HL-60/S4 (cell line): ENCODE data around the gene CSAD.
"Not testable (repeated sequence)": the region's sequence is repeated elsewhere in the genome, so short reads cannot be mapped to it uniquely, and the experiment has no call there.

ENCODE experiments used
- in situ Hi-C: fragments of 300-500 bp; cut with MboI; formaldehyde crosslinking; loops from 2 replicates; pipeline ENCODE4 v1.14.3; 2022; ENCODE audit warnings: low sequenced_read_pairs

CSAD gene

DNA sequence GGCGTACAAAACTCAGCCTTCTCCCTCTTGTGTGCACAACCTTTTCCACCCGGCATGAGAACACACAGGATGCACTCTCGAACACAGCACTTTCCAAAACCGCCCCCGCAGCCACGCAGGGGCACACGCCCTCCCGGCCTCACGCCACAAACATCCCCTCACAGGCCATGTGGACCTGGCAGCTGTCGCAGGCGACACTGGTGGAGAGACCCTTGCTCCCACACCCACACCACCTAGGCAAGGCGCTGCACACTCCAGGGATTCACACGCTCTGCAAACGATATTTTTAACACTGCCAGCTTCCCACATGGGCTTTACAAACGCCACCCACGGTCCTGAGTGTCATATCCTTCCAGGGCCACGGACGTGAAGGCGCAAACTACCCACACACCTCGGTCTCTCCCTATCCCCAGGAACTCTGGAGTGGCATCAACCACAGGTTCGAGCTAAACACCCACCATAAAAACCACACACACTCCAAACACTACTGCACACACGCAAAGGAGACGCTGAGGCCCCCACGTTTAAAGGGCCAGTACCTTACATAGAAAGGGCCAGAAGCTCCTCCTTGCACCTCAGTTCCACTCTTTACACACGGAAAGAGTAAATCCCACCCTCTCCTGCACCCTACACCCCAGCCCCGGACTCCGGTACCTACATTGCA, 38.7 kb upstream of the CSAD start:
- in situ Hi-C loops: no loop called here

DNA sequence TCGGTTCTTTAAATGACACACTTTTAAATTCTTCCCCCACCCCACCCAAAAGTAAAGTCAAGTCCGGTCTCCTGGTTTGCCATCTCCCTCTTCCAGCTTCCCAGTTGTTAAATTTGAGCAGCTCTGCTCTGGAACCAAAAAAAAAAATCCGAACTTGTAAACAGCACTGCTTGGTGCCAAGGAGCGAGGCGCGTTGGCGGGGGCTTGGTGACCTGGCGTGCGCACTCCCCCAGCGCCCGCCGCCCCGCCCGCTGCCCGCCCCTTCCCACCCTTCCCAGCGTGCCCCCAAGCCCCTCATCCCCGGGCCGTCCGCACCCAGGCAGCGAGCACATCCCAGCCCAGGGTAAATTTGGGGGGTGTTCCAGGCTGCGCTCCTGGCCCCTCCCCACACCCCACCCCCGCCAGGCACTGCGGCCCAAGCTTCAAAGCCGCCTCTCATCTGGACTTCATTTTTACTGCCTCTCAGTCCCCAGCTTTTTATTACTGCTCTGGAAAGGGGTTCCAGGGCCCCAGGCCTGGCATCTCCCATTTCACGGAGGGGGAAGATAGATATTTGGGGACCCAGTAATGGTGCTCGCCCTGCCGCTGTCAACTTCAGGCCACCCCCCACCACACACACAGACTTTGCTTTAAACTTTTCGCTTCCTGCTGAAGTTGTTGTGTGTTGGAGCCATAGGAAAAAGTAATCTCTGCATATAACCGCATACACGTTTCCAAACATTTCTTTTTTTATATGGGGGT, 38.0 kb upstream of the CSAD start:
- in situ Hi-C loops: no loop called here

DNA sequence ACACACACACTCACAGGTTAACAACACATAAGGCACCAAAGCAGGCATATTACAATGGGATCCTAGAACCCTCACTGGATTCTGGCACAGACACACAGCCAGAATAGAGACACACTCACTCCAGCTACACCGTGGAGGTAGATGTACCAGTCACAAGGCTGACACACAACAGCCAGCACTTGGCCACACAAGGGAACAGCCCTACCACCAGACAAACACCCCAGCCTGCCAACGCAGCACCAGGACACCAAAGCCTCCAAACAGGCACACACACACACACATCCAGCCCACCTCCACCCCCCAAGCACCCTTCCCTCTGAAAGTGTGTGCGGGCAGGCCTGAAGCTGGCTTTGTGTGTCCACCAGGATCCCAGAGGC, 37.2 kb upstream of the CSAD start:
- in situ Hi-C loops: no loop called here

DNA sequence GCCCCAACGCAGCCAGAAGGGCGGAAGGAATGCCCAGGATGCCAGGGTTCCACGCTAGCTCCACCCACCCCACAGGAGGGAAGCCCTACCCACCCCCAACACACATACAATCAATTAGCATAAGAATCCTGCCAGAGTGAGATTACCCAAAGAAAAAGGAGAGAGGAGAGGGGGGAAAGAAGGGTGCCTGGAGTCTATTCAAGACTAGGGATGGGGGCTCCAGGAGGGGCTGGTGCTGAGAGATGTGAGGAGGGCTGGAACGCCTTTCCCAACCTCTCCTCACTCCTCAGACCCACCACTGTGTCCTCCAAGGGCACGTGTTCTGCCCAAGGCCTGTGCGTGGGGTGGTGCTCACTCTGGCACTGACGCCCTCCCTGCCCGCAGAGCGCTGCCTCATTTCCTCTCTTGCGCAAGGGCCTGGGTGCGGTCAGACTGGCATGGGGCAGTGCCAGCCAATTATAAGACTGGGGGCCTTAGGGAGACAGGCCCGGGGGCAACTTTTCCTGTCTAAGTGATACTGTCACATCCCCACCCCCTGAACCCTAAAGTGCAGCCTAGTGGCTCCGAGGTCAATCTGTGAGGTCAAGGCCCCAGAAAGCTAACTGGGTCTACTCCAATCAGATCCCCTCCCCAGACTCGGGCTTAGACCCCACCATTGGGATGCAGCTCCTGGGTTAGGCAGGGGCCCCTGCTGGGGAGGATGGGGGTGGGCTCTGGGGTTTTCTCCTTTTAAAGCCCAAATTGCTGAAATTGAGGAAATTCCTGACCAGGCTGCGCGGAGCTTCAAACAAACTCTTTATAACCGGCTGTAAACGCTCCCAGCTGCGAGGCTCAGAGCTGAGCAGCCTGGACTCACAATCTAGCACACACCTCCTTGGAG, 36.6 kb upstream of the CSAD start:
- in situ Hi-C loops: no loop called here

DNA sequence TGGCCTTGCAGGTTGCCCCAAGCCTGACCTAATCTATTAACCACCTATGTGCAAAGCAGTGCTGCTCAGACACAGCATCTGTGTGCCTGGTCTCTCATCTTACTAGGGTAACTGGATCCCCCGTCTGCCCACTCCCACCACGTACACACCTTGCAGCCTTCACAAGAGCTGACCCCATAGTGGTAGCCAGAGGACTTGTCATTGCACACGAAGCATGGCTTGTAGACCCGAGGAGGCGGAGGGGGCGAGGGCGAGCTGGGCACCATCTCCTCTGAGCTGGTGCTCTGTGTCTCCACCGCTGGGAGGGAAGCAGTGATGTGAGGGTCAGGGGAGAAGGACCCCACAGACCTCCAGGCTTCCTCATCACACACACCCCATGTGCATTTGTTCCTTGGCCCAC, 34.8 kb upstream of the CSAD start:
- in situ Hi-C loops: no loop called here

DNA sequence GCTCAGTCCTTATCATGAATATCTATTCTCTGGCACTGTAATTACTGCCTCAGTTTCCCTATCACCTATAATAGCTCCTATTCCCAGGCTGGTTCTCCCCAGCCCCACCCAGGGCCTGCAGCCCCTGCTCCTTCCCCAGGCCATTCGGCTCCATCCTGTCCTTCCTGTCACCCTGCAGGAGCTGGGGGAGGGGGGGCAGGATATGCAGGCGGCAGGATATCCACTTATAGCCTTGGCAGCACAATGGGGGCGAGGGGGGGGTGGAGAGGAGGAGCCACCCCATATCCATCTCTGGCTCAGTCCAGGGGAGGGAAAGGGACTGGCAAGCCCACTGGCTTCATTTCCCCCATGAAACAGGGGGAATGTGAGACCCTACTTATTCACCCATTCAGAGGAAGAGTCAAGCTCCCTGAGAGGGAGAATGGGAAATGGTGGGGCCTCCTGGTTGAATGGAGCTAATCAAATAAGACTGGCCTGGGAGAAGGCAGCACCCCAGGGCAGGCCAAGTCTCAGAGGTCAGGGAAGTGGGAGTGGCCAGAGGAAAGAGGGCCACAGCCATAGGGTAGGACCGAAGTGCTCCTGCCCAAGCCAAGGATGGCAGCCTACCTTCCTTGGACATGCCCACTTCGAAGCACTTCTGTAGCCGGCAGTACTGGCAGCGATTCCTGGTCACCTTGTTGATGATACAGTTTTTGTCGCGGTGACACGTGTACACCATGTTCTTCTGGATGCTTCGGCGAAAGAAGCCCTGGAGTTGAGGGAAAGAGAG, 34.1 kb upstream of the CSAD start:
- in situ Hi-C loops: loop anchor here (5.0 kb wide), 1 partner anchor 72 kb away; no protein-coding TSS in a partner anchor

DNA sequence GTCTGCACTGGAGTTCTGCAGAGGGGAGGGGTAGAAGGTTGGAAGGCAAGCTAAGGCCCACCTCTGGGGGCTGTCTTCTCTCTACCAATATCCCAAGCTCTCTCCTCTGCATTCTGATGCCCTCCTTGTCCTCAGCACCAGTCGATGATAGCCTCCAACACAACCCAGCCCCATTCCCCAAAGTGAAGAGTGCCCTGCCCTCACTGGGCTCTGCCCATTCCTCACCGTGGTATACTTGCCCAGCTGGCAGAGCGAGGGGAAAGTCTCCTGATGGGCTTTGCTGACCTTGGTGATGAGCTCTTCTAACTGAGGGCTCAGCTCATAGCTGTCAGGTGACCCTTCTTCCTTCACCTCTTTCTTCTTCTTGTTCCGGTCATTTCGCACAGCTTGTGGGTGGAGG, 33.5 kb upstream of the CSAD start:
- in situ Hi-C loops: loop anchor here (5.0 kb wide), 1 partner anchor 73 kb away; no protein-coding TSS in a partner anchor

DNA sequence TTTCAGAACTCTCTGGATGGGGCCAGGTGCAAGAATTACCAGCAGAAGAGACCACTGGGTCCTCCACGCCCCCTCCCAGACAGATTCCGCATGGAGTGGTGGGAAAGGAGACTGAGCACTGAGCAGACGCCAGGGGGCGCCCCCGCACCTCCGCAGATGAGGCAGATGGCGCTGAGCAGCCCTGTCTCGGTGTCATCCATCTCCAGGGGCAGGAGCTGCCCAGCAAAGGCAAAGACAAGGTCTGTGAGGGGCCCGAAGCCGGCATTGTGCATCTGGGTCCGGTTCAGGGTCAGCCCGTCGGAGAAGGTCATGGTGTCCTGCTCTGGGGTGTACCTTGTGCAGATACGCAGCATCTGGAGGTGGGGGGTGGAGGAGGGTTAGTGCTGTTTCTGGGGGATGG, 32.6 kb upstream of the CSAD start:
- in situ Hi-C loops: loop anchor here (5.0 kb wide), 1 partner anchor 74 kb away; no protein-coding TSS in a partner anchor

DNA sequence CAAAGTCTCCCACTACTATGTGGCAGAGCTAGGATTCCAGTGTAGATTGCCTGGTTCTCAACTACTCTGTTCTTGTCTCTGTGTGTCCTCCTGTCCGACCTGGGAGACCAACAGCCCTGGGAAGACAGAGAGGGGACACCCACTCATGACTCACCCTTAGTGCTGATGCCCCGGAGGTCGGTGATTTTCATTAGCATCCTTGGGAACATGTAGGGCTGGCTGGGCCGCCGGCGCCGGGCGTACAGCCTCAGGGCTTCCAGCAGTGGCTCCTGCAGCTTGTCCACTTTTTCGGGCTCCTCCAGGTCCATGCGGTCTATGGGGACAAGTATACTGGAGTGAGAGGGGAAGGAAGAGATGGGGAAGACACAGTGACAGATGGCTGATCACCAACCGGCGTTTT, 32.2 kb upstream of the CSAD start:
- in situ Hi-C loops: loop anchor here (5.0 kb wide), 1 partner anchor 74 kb away; no protein-coding TSS in a partner anchor

DNA sequence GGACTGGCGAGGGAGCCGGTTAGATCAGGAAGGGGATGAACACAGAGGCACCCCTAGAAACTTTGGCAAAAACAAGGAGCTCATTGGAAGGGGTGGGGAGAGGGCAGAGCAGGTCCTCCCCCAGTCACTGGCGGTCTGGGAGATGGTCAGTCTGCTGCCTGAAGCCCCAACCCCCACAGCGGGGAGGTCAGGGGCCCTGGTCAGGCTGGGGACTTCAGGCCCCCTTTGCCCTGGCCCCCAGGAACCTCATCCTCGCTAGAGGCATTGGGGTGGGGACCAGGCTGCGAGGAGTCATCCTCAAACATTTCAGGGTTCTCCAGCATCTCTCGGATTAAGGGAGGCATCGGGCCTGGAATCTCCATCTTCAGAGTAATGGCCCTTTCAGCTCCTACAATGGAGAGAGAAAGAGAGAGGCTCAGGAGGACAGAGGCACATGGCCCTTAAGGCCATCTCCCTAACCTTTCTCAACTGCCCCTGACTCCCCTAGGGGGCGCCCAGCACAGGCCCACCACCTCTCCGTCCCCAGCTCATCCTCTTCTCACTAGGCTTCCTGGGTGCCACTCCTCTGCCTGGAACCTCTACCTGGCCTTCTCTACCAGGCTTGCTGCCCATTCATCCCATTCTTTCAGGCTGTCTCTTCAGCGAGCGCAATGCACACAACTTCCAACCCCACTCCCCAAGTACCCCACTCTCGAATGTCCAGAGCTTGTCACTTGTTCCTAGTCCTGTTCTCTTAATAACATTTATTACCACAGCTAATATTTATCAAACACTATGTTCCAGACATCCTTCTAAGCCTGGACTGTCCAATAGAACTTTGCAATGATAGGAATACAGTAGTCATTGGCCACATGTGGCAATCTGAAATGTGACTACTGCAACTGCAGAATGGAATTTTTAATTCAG, 31.0 kb upstream of the CSAD start:
- in situ Hi-C loops: loop anchor here (5.0 kb wide), 1 partner anchor 76 kb away; no protein-coding TSS in a partner anchor

DNA sequence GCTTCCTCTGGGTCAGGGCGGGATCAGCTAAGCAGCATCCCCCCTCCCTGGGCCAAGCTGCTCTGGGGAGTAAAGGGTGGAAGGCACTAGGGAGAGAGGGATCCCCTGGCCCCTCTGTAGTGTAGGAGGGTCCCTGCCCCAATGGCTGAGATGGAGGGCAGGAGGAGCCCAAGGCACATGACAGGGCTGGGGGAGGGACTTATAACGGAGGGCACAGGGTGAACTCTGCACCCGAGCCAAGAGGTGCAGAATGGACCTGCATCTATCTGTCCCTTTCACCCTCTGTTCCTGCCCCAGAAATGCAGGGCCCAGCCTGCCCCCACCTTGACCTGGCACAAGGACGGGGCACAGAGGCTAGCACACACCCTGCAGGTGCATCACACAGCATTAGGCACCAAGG, 30.1 kb upstream of the CSAD start:
- in situ Hi-C loops: loop anchor here (5.0 kb wide), 1 partner anchor 76 kb away; no protein-coding TSS in a partner anchor

DNA sequence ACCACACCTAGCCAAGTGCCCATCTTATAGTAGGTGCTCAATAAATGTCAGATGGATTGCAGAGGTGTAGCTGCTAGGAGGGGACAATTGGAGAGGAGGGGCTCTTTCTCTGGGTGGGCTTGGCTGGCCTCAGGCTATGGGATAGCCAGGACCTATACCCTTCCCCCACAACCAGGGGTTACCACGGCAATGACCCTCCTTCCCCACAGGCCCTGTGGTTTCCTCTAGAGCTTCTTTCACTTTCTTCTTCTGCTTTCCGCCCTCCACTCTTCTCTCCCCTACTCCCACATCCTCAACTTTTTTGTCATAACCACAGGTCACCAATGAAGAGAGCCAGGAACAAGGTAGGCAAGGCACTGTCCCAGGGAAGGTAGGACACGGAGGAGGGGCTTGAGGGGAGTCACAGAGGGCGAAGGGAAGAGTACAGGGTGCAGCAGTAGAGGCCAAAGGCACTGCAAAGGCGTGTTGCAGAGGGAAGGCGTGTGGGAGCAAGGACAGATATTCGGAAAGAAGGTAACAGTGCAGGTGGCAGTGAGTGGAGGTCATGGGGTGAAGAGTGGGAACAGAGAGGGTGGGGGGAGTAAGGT, 28.2 kb upstream of the CSAD start:
- in situ Hi-C loops: no loop called here

DNA sequence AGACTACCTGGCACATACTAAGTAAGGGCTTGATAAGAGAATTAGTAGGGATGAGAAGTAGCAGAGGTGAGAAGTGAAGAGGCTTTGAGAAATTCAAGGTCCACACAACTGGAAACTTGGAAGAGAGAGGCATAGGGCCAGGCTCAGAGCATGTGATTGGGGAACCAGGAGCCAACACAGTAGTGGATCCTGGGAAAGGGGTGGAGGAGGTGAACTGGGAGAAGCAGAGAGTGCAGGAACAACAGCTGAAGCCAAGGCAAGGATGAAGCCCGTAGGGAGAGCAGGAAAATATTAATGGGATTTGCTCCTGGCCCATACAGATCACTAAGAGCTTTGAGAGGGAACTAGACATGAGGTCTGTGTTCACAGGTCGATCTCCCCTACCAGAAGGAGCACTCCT, 27.7 kb upstream of the CSAD start:
- in situ Hi-C loops: no loop called here

DNA sequence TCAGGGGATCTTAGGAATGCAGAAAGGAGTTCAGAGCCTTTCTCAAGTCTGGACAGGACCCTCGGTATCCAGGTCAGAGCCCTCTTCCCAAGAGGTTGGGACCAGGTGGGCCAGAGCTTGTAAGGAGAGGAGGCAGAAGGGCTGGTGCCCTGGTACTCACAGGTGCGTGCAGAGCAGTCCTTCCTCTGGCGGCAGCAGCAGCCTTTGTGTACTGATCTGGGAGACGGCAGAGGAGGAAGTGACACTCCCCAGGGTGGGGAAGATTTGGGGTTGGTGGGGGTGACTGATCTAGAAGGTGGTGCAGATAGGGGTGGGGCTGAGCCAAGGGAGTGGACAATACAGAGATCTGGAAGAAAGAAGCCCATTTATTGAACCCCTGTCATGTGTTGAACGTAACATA, 26.3 kb upstream of the CSAD start, which contains the start of gene ITGB7:
Gene ITGB7 (minus strand): TSS at position 210 of the 400 bp plus-strand sequence. CDS start 6,808 bp downstream, outside the sequence.
- in situ Hi-C loops: no loop called here

DNA sequence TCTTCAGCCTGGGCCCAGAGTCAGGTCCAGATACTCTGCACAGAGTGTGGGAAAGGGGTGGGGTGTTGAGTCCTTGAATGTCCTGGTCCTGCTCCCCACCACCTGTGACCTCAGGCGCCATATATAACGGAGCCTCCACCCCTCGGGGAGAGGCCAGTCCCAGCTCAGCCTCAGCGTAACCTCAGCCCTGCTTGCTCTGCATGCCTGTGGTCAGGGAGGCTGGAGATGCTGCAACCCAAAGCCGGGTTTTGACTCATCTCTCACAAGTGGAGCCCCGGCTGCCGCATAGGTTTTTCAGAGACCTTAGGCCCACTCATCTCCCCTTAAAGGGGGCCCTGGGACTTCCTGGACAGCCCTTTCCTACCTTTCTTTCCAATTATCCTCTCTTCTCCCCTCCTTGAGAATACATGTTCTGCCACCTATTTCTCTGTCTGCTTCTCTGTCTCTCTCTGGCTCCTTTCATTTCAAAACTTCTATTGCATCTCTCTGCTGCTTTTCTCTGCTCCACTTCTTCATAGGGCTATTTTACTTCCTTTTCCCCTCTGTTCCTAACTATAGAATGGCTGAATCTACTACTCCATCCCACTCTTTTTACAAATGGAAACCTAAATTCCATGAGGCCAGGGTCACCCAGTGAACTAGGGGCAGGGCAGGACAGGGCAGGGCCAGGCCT, 25.2 kb upstream of the CSAD start:
- in situ Hi-C loops: no loop called here

DNA sequence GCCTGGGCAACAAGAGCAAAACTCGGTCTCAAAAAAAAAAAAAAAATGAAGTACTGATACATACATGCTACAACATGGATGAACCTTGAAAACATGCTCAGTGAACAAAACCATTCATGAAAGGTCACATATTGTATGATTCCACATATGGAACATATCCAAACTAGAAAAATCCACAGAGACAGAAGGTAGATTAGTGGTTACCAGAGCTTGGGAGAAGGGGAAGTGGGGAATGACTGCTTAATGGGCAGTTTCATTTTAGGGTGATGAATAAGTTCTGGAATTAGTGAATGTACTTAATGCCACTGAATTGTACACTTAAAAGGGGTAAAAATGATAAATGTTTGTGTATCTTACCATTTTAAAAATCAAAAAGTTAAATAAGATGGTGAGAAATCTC, 23.6 kb upstream of the CSAD start:
- in situ Hi-C loops: no loop called here

DNA sequence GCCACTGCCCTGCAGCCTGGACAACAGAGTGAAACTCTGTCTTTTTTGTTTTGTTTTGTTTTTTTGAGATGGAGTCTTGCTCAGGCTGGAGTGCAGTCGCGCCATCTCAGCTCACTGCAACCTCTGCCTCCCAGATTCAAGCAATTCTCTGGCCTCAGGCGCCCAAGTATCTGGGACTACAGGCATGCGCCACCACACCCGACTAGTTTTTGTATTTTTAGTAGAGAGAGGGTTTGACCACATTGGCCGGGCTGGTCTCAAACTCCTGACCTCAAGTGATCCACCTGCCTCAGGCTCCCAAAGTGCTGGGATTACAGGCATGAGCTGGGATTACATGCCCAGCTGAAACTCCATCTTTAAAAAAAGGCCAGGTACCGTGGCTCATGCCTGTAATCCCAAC, 21.6 kb upstream of the CSAD start:
- in situ Hi-C loops: not testable (repeated sequence)

DNA sequence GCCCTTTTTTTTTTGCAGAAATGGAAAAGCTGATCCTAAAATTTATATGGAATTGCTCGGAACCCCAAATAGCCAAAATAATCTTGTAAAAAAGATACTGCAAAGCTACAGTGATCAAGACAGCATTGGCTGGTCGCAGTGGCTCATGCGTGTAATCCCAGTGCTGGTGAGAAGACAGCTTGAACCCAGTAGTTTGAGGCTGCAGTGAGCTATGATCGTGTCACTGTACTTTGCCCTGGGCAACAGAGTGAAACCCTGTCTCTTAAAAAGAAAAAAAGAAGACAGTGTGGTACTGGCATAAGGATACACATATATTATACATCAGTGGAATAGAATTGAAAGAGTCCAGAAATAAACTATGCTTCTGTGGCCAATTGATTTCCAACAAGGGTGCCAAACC, 20.9 kb upstream of the CSAD start:
- in situ Hi-C loops: no loop called here

DNA sequence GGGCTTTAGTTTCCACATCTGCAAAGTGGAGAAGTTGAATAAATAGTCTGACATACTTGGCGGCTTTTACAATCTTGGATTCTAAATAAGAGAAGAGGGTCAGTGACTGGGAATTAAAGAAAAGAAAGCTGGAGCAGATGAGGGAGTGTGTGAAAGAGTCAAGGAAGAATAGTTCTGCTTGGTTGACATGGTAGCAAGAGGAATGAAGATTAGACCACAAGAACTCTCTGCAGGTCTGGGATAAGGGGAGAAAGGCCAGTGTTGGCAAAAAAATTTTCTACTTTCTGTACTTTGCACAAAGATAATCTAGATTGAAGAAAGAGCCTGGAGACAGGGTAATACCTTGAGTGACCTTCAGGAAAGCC, 20.4 kb upstream of the CSAD start:
- in situ Hi-C loops: no loop called here
